SU-DHL-6 (cell line): ENCODE results near the gene AFF3.

Source experiments
- H2AFZ ChIP-seq: fragments of 200-600 bp; sonication (generic); 2 replicates; pipeline ENCODE4 v1.6.1; 2014; ENCODE audit warnings: low read depth, mild to moderate bottlenecking, moderate library complexity, mixed read lengths, antibody characterized with exemption, low read length; ENCODE audit not compliant: severe bottlenecking
- H3F3A ChIP-seq: fragments of 200-600 bp; shearing (Covaris generic); 2 replicates; pipeline ENCODE4 v1.6.0; 2016; ENCODE audit warnings: antibody characterized with exemption, mild to moderate bottlenecking; ENCODE audit not compliant: insufficient read depth
- H3K27ac ChIP-seq: fragments of 200-600 bp; sonication (generic); 2 replicates; pipeline ENCODE4 v1.5.1; 2016; ENCODE audit warnings: low read depth, mild to moderate bottlenecking, low read length, moderate library complexity, mixed read lengths
- H3K27me3 ChIP-seq: fragments of 200-600 bp; sonication (generic), shearing (Covaris generic); 2 replicates; pipeline ENCODE4 v1.6.0; 2014; ENCODE audit warnings: mild to moderate bottlenecking, low read length
- H3K36me3 ChIP-seq: fragments of 200-600 bp; sonication (generic); 2 replicates; pipeline ENCODE4 v1.6.1; 2014; ENCODE audit warnings: mild to moderate bottlenecking, low read length, mixed read lengths
- H3K4me2 ChIP-seq: fragments of 300-600, 200-600 bp; shearing (Covaris generic), sonication (generic); 2 replicates; pipeline ENCODE4 v1.6.0; 2014; ENCODE audit warnings: low read length, low read depth, mild to moderate bottlenecking; ENCODE audit not compliant: poor library complexity, severe bottlenecking
- H3K4me3 ChIP-seq: fragments of 200-600 bp; sonication (generic); 2 replicates; pipeline ENCODE4 v1.5.1; 2014; ENCODE audit warnings: antibody characterized with exemption, low read length, mild to moderate bottlenecking, mixed read lengths; ENCODE audit not compliant: insufficient read depth, poor library complexity, severe bottlenecking
- H3K79me2 ChIP-seq: fragments of 200-600 bp; sonication (generic); 2 replicates; pipeline ENCODE4 v1.6.1; 2014; ENCODE audit warnings: mild to moderate bottlenecking, low read length, moderate library complexity; ENCODE audit not compliant: insufficient read depth
- H3K9ac ChIP-seq: fragments of 200-600 bp; sonication (generic); 2 replicates; pipeline ENCODE4 v1.7.0; 2014; ENCODE audit warnings: mild to moderate bottlenecking, low read length
- H3K9me2 ChIP-seq: fragments of 200-600 bp; sonication (generic); replicated peaks from 2 replicates; pipeline ENCODE4 v1.6.1; 2014; ENCODE audit warnings: low read length; ENCODE audit not compliant: insufficient read depth
- H3K9me3 ChIP-seq: fragments of 200-600 bp; sonication (generic); 2 replicates; pipeline ENCODE4 v1.6.1; 2014; ENCODE audit warnings: low read length, mixed read lengths; ENCODE audit not compliant: insufficient read depth
- H4K20me1 ChIP-seq: fragments of 200-600 bp; sonication (generic); 2 replicates; pipeline ENCODE4 v1.6.1; 2014; ENCODE audit warnings: low read depth, mild to moderate bottlenecking, antibody characterized with exemption, low read length, moderate library complexity, mixed read lengths
- CTCF ChIP-seq: fragments of 200-600 bp; sonication (generic); IDR thresholded peaks from one replicate; pipeline ENCODE4 v1.5.1; 2017; ENCODE audit warnings: antibody characterized with exemption, mild to moderate bottlenecking, low read length, moderate library complexity; ENCODE audit not compliant: insufficient read depth, poor library complexity, severe bottlenecking
- EZH2phosphoT487 ChIP-seq: fragments of 200-600 bp; sonication (generic), shearing (Covaris generic); conservative IDR thresholded peaks from 2 replicates; pipeline ENCODE4 v1.6.1; 2018; ENCODE audit warnings: mild to moderate bottlenecking, antibody characterized with exemption, low read length, moderate library complexity, mixed read lengths

The AFF3 gene

GRCh38 chr2:100066246-100066645 is 76.1 kb downstream of the AFF3 start:
- Histone ChIP-seq H3K36me3 (no peaks in the 10 kb centered on the region), H3K9me3 (no peaks in the 10 kb centered on the region), H3F3A (no peaks in the 10 kb centered on the region), H2AFZ (no peak overlapping the region), H3K4me3 (no peak overlapping the region), H3K27me3 (no peaks in the 10 kb centered on the region), H3K9ac (no peak overlapping the region), H3K27ac (no peak overlapping the region), H4K20me1 (no peaks in the 10 kb centered on the region), H3K9me2 (no peaks in the 10 kb centered on the region), H3K4me2 (no peak overlapping the region), H3K79me2 (no peaks in the 10 kb centered on the region)
- TF ChIP-seq EZH2phosphoT487 (no peak), CTCF (no peak)

GRCh38 chr2:100064592-100065428 is 77.6 kb downstream of the AFF3 start:
- Histone ChIP-seq H4K20me1 (no peaks in the 10 kb centered on the region), H2AFZ (no peak overlapping the region), H3K9ac (no peak overlapping the region), H3K79me2 (no peaks in the 10 kb centered on the region), H3F3A (no peaks in the 10 kb centered on the region), H3K36me3 (0 out of 2 replicates have a peak, but pooled peaks cover 3% of the 10 kb centered on the region), H3K4me2 (no peak overlapping the region), H3K9me3 (no peaks in the 10 kb centered on the region), H3K27ac (no peak overlapping the region), H3K27me3 (no peaks in the 10 kb centered on the region), H3K4me3 (no peak overlapping the region), H3K9me2 (no peaks in the 10 kb centered on the region)
- TF ChIP-seq CTCF (no peak), EZH2phosphoT487 (no peak)

GRCh38 chr2:100064165-100064564 is 78.2 kb downstream of the AFF3 start:
- no peaks in the 10 kb centered on the region for H3F3A ChIP-seq
- H3K9me3 ChIP-seq, result no peaks in the 10 kb centered on the region
- TF ChIP-seq CTCF, result no peak
- no peak for TF ChIP-seq EZH2phosphoT487
- no peaks in the 10 kb centered on the region for H3K79me2 ChIP-seq
- H3K4me2 ChIP-seq, result no peak overlapping the region
- H4K20me1 ChIP-seq, result no peaks in the 10 kb centered on the region
- 0 out of 2 replicates have a peak, but pooled peaks cover 3% of the 10 kb centered on the region for H3K36me3 ChIP-seq
- H3K27me3 ChIP-seq, result no peaks in the 10 kb centered on the region
- no peak overlapping the region for H2AFZ ChIP-seq
- no peaks in the 10 kb centered on the region for H3K9me2 ChIP-seq
- no peak overlapping the region for H3K9ac ChIP-seq
- H3K4me3 ChIP-seq, result no peak overlapping the region
- H3K27ac ChIP-seq, result no peak overlapping the region
